Stimulated activated naive CD8-positive, alpha-beta T cell treated with anti-CD3 and anti-CD28 coated beads, Interleukin-15, amount 100 ng/mL, for 72 hours (primary cell): ENCODE data around the gene LYRM4.
A peak's percentile ranks its signal among the peaks of the same experiment; 100 is the strongest.

ENCODE experiments used
- ATAC-seq: fragments of 150-1000 bp; cut with Tn5 transposase; 2 replicates; pipeline ENCODE4 v1.10.0; 2021; ENCODE audit warnings: mild to moderate bottlenecking, moderate library complexity
- DNase-seq, 2 donors: peaks; one replicate each; pipeline ENCODE4 v3.0.0; 2021 to 2022
- H3K27ac Mint-ChIP-seq, 2 donors: one replicate each; pipeline ENCODE4 v1.8.0; 2022; ENCODE audit warnings: mild to moderate bottlenecking in 2 of 2, mixed read lengths in 2 of 2, moderate library complexity in 2 of 2
- H3K27me3 Mint-ChIP-seq: one replicate; pipeline ENCODE4 v1.8.0; 2022; ENCODE audit warnings: mixed read lengths
- H3K4me1 Mint-ChIP-seq: one replicate; pipeline ENCODE4 v1.8.0; 2022; ENCODE audit warnings: mild to moderate bottlenecking, mixed read lengths
- H3K4me3 Mint-ChIP-seq, 2 donors: one replicate each; pipeline ENCODE4 v1.8.0; 2022; ENCODE audit warnings: mild to moderate bottlenecking in 2 of 2, mixed read lengths in 2 of 2, moderate library complexity in 1 of 2
- H3K9me3 Mint-ChIP-seq, 2 donors: one replicate each; pipeline ENCODE4 v1.8.0; 2022; ENCODE audit warnings: mixed read lengths in 2 of 2

LYRM4 gene

GRCh38 chr6:5237805-5238204 is 22.9 kb downstream of the LYRM4 start:
- no peaks in the 10 kb centered on the region for H3K9me3 Mint-ChIP-seq
- ATAC-seq = no peak
- no peaks in the 10 kb centered on the region for H3K27me3 Mint-ChIP-seq
- no peak overlapping the region for H3K4me3 Mint-ChIP-seq
- H3K27ac Mint-ChIP-seq = peak overlapping the region in 1 of 2 donors; percentile 13
- no peak for DNase-seq
- H3K4me1 Mint-ChIP-seq = no peaks in the 10 kb centered on the region

- Mint-ChIP-seq H3K4me1 (no peaks in the 10 kb centered on the region), H3K27me3 (no peaks in the 10 kb centered on the region), H3K4me3 (no peak overlapping the region), H3K9me3 (no peaks in the 10 kb centered on the region), H3K27ac (peak overlapping the region in 1 of 2 donors; percentile 22)
- no peak for ATAC-seq
- DNase-seq = no peak
Observed at GRCh38 chr6:5235830-5236229, 24.9 kb downstream of the LYRM4 start.

GRCh38 chr6:5234874-5235273 is 25.9 kb downstream of the LYRM4 start:
- no peak overlapping the region for H3K4me3 Mint-ChIP-seq
- ATAC-seq = no peak
- H3K27me3 Mint-ChIP-seq = no peaks in the 10 kb centered on the region
- H3K4me1 Mint-ChIP-seq = no peaks in the 10 kb centered on the region
- H3K9me3 Mint-ChIP-seq = no peaks in the 10 kb centered on the region
- H3K27ac Mint-ChIP-seq = no peak overlapping the region
- no peak for DNase-seq

- Mint-ChIP-seq H3K4me3 (no peak overlapping the region), H3K27ac (no peak overlapping the region), H3K9me3 (no peaks in the 10 kb centered on the region), H3K4me1 (no peaks in the 10 kb centered on the region), H3K27me3 (no peaks in the 10 kb centered on the region)
- ATAC-seq = no peak
- DNase-seq = no peak
Observed at GRCh38 chr6:5231289-5231688, 29.5 kb downstream of the LYRM4 start.

GRCh38 chr6:5230081-5230480 is 30.7 kb downstream of the LYRM4 start:
- Mint-ChIP-seq H3K4me1 (no peaks in the 10 kb centered on the region), H3K27me3 (no peaks in the 10 kb centered on the region), H3K4me3 (no peak overlapping the region)

GRCh38 chr6:5229356-5229755 is 31.4 kb downstream of the LYRM4 start:
- DNase-seq (no peak), ATAC-seq (no peak)
- H3K27me3 Mint-ChIP-seq = no peaks in the 10 kb centered on the region
- no peak overlapping the region for H3K27ac Mint-ChIP-seq
- H3K4me1 Mint-ChIP-seq = no peaks in the 10 kb centered on the region
- no peaks in the 10 kb centered on the region for H3K9me3 Mint-ChIP-seq
- H3K4me3 Mint-ChIP-seq = no peak overlapping the region

More at GRCh38 chr6:5230081-5230480, 30.7 kb downstream of the LYRM4 start:
- Mint-ChIP-seq H3K9me3 (no peaks in the 10 kb centered on the region), H3K27ac (no peak overlapping the region)
- no peak for ATAC-seq
- no peak for DNase-seq

- no peak for ATAC-seq
- H3K4me1 Mint-ChIP-seq = no peaks in the 10 kb centered on the region
- DNase-seq = no peak
- no peak overlapping the region for H3K27ac Mint-ChIP-seq
- no peak overlapping the region for H3K4me3 Mint-ChIP-seq
- H3K27me3 Mint-ChIP-seq = no peaks in the 10 kb centered on the region
- no peaks in the 10 kb centered on the region for H3K9me3 Mint-ChIP-seq
Observed at GRCh38 chr6:5223309-5223708, 37.4 kb downstream of the LYRM4 start.

GRCh38 chr6:5220443-5220842 is 40.3 kb downstream of the LYRM4 start:
- no peak for DNase-seq
- no peaks in the 10 kb centered on the region for H3K27me3 Mint-ChIP-seq
- H3K4me3 Mint-ChIP-seq = no peak overlapping the region
- H3K27ac Mint-ChIP-seq = no peak overlapping the region
- H3K4me1 Mint-ChIP-seq = no peaks in the 10 kb centered on the region
- H3K9me3 Mint-ChIP-seq = no peaks in the 10 kb centered on the region
- ATAC-seq = no peak

GRCh38 chr6:5219011-5219691 is 41.6 kb downstream of the LYRM4 start:
- H3K27me3 Mint-ChIP-seq = no peaks in the 10 kb centered on the region
- no peaks in the 10 kb centered on the region for H3K9me3 Mint-ChIP-seq
- no peak overlapping the region for H3K4me3 Mint-ChIP-seq
- no peak overlapping the region for H3K27ac Mint-ChIP-seq
- no peak for ATAC-seq
- no peaks in the 10 kb centered on the region for H3K4me1 Mint-ChIP-seq
- no peak for DNase-seq

GRCh38 chr6:5217356-5217755 is 43.4 kb downstream of the LYRM4 start:
- no peaks in the 10 kb centered on the region for H3K27me3 Mint-ChIP-seq
- no peak for DNase-seq
- no peak for ATAC-seq
- H3K4me3 Mint-ChIP-seq = no peak overlapping the region
- H3K27ac Mint-ChIP-seq = no peak overlapping the region
- no peaks in the 10 kb centered on the region for H3K4me1 Mint-ChIP-seq
- H3K9me3 Mint-ChIP-seq = no peaks in the 10 kb centered on the region

- Mint-ChIP-seq H3K4me1 (no peaks in the 10 kb centered on the region), H3K4me3 (no peak overlapping the region), H3K9me3 (no peaks in the 10 kb centered on the region), H3K27ac (no peak overlapping the region), H3K27me3 (no peaks in the 10 kb centered on the region)
- ATAC-seq (no peak), DNase-seq (no peak)
Observed at GRCh38 chr6:5215799-5216198, 45.0 kb downstream of the LYRM4 start.

- Mint-ChIP-seq H3K4me3 (no peak overlapping the region), H3K27me3 (no peaks in the 10 kb centered on the region), H3K4me1 (no peaks in the 10 kb centered on the region), H3K9me3 (no peaks in the 10 kb centered on the region), H3K27ac (no peak overlapping the region)
- ATAC-seq (no peak), DNase-seq (no peak)
Observed at GRCh38 chr6:5215159-5215558, 45.6 kb downstream of the LYRM4 start.

- Mint-ChIP-seq H3K27ac (peak overlapping the region in 1 of 2 donors; percentile 65), H3K27me3 (no peaks in the 10 kb centered on the region), H3K4me3 (no peak overlapping the region), H3K4me1 (no peaks in the 10 kb centered on the region), H3K9me3 (no peaks in the 10 kb centered on the region)
- ATAC-seq = peak; percentile 65
- DNase-seq = peak; percentile 15 to 27
Observed at GRCh38 chr6:5214570-5215052, 46.1 kb downstream of the LYRM4 start.

- DNase-seq = no peak
- Mint-ChIP-seq H3K27ac (no peak overlapping the region), H3K4me1 (no peaks in the 10 kb centered on the region), H3K9me3 (no peaks in the 10 kb centered on the region), H3K4me3 (no peak overlapping the region), H3K27me3 (no peaks in the 10 kb centered on the region)
- ATAC-seq = no peak
Observed at GRCh38 chr6:5213836-5214235, 46.9 kb downstream of the LYRM4 start.

GRCh38 chr6:5211492-5211891 is 49.3 kb downstream of the LYRM4 start:
- ATAC-seq (no peak), DNase-seq (no peak)
- no peaks in the 10 kb centered on the region for H3K27me3 Mint-ChIP-seq
- no peak overlapping the region for H3K27ac Mint-ChIP-seq
- H3K4me1 Mint-ChIP-seq = no peaks in the 10 kb centered on the region
- H3K9me3 Mint-ChIP-seq = no peaks in the 10 kb centered on the region
- H3K4me3 Mint-ChIP-seq = no peak overlapping the region

- no peaks in the 10 kb centered on the region for H3K27me3 Mint-ChIP-seq
- no peak overlapping the region for H3K4me3 Mint-ChIP-seq
- no peak overlapping the region for H3K27ac Mint-ChIP-seq
- DNase-seq (no peak), ATAC-seq (no peak)
- no peaks in the 10 kb centered on the region for H3K9me3 Mint-ChIP-seq
- no peaks in the 10 kb centered on the region for H3K4me1 Mint-ChIP-seq
Observed at GRCh38 chr6:5208471-5208971, 52.2 kb downstream of the LYRM4 start.

GRCh38 chr6:5208057-5208456 is 52.7 kb downstream of the LYRM4 start:
- no peak for DNase-seq
- H3K4me1 Mint-ChIP-seq = no peaks in the 10 kb centered on the region
- ATAC-seq = no peak
- H3K4me3 Mint-ChIP-seq = no peak overlapping the region
- no peak overlapping the region for H3K27ac Mint-ChIP-seq
- H3K27me3 Mint-ChIP-seq = no peaks in the 10 kb centered on the region
- no peaks in the 10 kb centered on the region for H3K9me3 Mint-ChIP-seq
